GM12878 (cell line): ENCODE data around the gene IL34. TPM values are rescaled to one million over a fixed set of nuclear protein-coding genes. Genes with fewer than 3 reads are reported as not detected.

Experiments used
- ATAC-seq: fragments of 200-7000 bp; cut with Tn5 transposase; 3 replicates; pipeline ENCODE4 v1.9.1; 2020; ENCODE audit warnings: mild to moderate bottlenecking, moderate library complexity
- BruUV-seq: library from RNA; stranded (reverse); fragments of 400-500 nt; replicated peaks from 2 replicates; lab custom pipeline; 2021; lab: Mats Ljungman, UMichigan
- CTCF ChIA-PET: fragments of 300-600 bp; sonication (Branson Sonifier 250); formaldehyde crosslinking; extraction: SDS; loops from one replicate; lab custom pipeline; 2021; ENCODE audit warnings: inconsistent platforms; lab: Yijun Ruan, JAX
- POLR2A ChIA-PET: fragments of 350-600 bp; formaldehyde crosslinking; extraction: SDS; loops from one replicate; lab custom pipeline; 2021; ENCODE audit warnings: inconsistent platforms; lab: Charles Lee
- RAD21 ChIA-PET: fragments of 300-600 bp; sonication (Branson Sonifier 250); formaldehyde crosslinking; loops from one replicate; lab custom pipeline; 2023; ENCODE audit warnings: antibody characterized with exemption; ENCODE audit not compliant: unreplicated experiment; lab: Charles Lee
- SMC1A ChIA-PET: fragments of 300-600 bp; sonication (Branson Sonifier 250); formaldehyde crosslinking; loops from one replicate; lab custom pipeline; 2023; ENCODE audit not compliant: unreplicated experiment, uncharacterized antibody; lab: Charles Lee
- DNase-seq: peaks from one replicate; pipeline ENCODE4 v3.0.0-alpha.2; 2011; ENCODE audit warnings: low read depth, low spot score
- FAIRE-seq: peaks from 3 replicates; lab custom pipeline; 2011; peaks lifted over from hg19 to GRCh38; lab: Jason Lieb, UNC
- H2AFZ ChIP-seq: 2 replicates; pipeline ENCODE4 v1.6.0; 2011; ENCODE audit warnings: low read depth, low read length, control low read depth; ENCODE audit not compliant: control insufficient read depth
- H3K27ac ChIP-seq: 2 replicates; pipeline ENCODE4 v1.5.1; 2011; ENCODE audit warnings: control low read depth; ENCODE audit not compliant: control insufficient read depth, insufficient read depth
- H3K27me3 ChIP-seq, 2 experiments: replicated peaks in 1 of 2; 2 replicates each; pipeline versions ENCODE4 v1.6.0 to v1.6.1; 2011; ENCODE audit warnings: low read length in 1 of 2; ENCODE audit not compliant: control insufficient read depth in 2 of 2, insufficient read depth in 2 of 2
- H3K36me3 ChIP-seq, 2 experiments: 2 replicates each; pipeline ENCODE4 v1.5.1; 2011; ENCODE audit warnings: low read length in 1 of 2; ENCODE audit not compliant: control insufficient read depth in 2 of 2, insufficient read depth in 2 of 2
- H3K4me1 ChIP-seq: 2 replicates; pipeline ENCODE4 v1.6.1; 2011; ENCODE audit warnings: mild to moderate bottlenecking, low read length, moderate library complexity, mixed read lengths; ENCODE audit not compliant: control insufficient read depth, insufficient read depth
- H3K4me2 ChIP-seq: 2 replicates; pipeline ENCODE4 v1.6.0; 2011; ENCODE audit warnings: control low read depth; ENCODE audit not compliant: control insufficient read depth, insufficient read depth
- H3K4me3 ChIP-seq: fragments of 200-600 bp; sonication (generic); 2 replicates; pipeline ENCODE4 v1.5.1; 2016
- H3K79me2 ChIP-seq: 2 replicates; pipeline ENCODE4 v1.6.0; 2011; ENCODE audit warnings: low read length; ENCODE audit not compliant: control insufficient read depth, insufficient read depth
- H3K9ac ChIP-seq: 2 replicates; pipeline ENCODE4 v1.8.0; 2011; ENCODE audit warnings: low read length, control low read depth, mixed read lengths; ENCODE audit not compliant: control insufficient read depth, insufficient read depth
- H3K9me3 ChIP-seq: replicated peaks from 3 replicates; pipeline ENCODE4 v1.5.1; 2011; ENCODE audit warnings: mild to moderate bottlenecking, low read length; ENCODE audit not compliant: control insufficient read depth, insufficient read depth
- H4K20me1 ChIP-seq: 2 replicates; pipeline ENCODE4 v1.6.0; 2011; ENCODE audit not compliant: control insufficient read depth, insufficient read depth
- EZH2 ChIP-seq: IDR thresholded peaks from 2 replicates; pipeline ENCODE4 v1.6.1; 2012; ENCODE audit warnings: low read depth, mild to moderate bottlenecking, control low read depth, inconsistent platforms, low read length, borderline replicate concordance; ENCODE audit not compliant: control insufficient read depth
- MYC ChIP-seq: IDR thresholded peaks from 2 replicates; pipeline ENCODE4 v1.6.1; 2011; ENCODE audit warnings: mild to moderate bottlenecking, low read length, moderate library complexity, inconsistent platforms; ENCODE audit not compliant: insufficient read depth, insufficient replicate concordance, insufficient read length, severe bottlenecking
- YY1 ChIP-seq: IDR thresholded peaks from 2 replicates; pipeline ENCODE4 v1.6.1; 2011; ENCODE audit warnings: low read depth, mild to moderate bottlenecking, low read length
- ZNF207 ChIP-seq: fragments of 450-650 bp; IDR thresholded peaks from 2 replicates; pipeline ENCODE4 v1.6.1; 2014; ENCODE audit warnings: antibody characterized with exemption, mild to moderate bottlenecking, borderline replicate concordance
- WGBS: methylation state at CpG from one replicate; pipeline ENCODE4 v1.1.6; 2016; ENCODE audit warnings: low lambda C conversion rate; ENCODE audit not compliant: insufficient replicate concordance, insufficient coverage; ENCODE audit errors: missing lambda C conversion rate; 5-methylcytosine and 5-hydroxymethylcytosine counted together
- in situ Hi-C: fragments of 300-500 bp; cut with MboI; formaldehyde crosslinking; loops from 9 replicates; pipeline ENCODE4 v1.14.3; 2018; ENCODE audit warnings: mixed read lengths
- intact Hi-C: fragments of 100-400 bp; cut with micrococcal nuclease; formaldehyde crosslinking; loops from one replicate; pipeline ENCODE4 v1.14.2; 2022; ENCODE audit not compliant: unreplicated experiment
- polyA plus RNA-seq, 11 experiments: library from polyadenylated mRNA; depleted of rRNA in 4 of 11; unstranded in 6 of 11; stranded (reverse) in 5 of 11; fragments of >200 nt; fragmentation: Nextera tagmentation in 4 of 11; fragmentation: Illumina TruSeq in 1 of 11; extraction: Ambion mirVana in 4 of 11; extraction: Trizol in 1 of 11; gene quantifications; 1 replicate in 1 of 11; 2 replicates in 10 of 11; pipeline versions ENCODE4 v1.2.1 to v1.2.3, GENCODE V29; 2011 to 2016; ENCODE audit warnings: inconsistent platforms in 2 of 11, missing spikeins in 2 of 11, low read depth in 1 of 11
- total RNA-seq, 4 experiments: library from RNA; depleted of rRNA in 3 of 4; stranded (reverse); fragments of >200 nt in 3 of 4; fragmentation: Illumina TruSeq in 1 of 4; extraction: Trizol in 1 of 4; gene quantifications; 2 replicates each; pipeline versions ENCODE4 v1.2.1 to v1.2.3, GENCODE V29; 2013 to 2021

The IL34 gene
- total and polyA plus RNA-seq, 10 of the 15 experiments (the other 5 are each of a cell fraction or from before 2014, with no cell fraction given), result 0.27 to 0.40 TPM; not detected in 8

GRCh38 chr16:70601576-70602575, 44.5 kb upstream of the IL34 start:
- ChIA-PET CTCF (interaction anchor here (0.6 to 1.0 kb wide), 2 partner anchors 10 to 33 kb away, joined by 3 read pairs; no protein-coding TSS in a partner anchor), RAD21 (no interaction called here), POLR2A (interaction anchor here (1.0 kb wide), 1 partner anchor 8 kb away, joined by 3 read pairs; no protein-coding TSS in a partner anchor)
- H3K79me2 ChIP-seq, result no peaks in the 10 kb centered on the region
- H2AFZ ChIP-seq, result no peak overlapping the region
- H4K20me1 ChIP-seq, result no peaks in the 10 kb centered on the region
- no peak for DNase-seq
- no peak overlapping the region for H3K4me2 ChIP-seq
- H3K36me3 ChIP-seq, result no peaks in the 10 kb centered on the region
- no peak overlapping the region for H3K27ac ChIP-seq
- peaks cover 0 to 1% of the 10 kb centered on the region in 2 experiments; a peak in 2 of 4 replicates for H3K27me3 ChIP-seq
- in situ Hi-C loops, result no loop called here
- H3K9me3 ChIP-seq, result no peaks in the 10 kb centered on the region
- H3K9ac ChIP-seq, result no peak overlapping the region
- H3K4me3 ChIP-seq, result no peak overlapping the region
- no TSS peak for BruUV-seq
- no peaks in the 10 kb centered on the region for H3K4me1 ChIP-seq
- WGBS, result 36% methylated on average over 8 of the region's 8 CpGs
- no peak for FAIRE-seq
- TF ChIP-seq YY1 (no peak), MYC (no peak), EZH2 (no peak), ZNF207 (no peak)
- TF ChIP-seq, all 136 proteins: peak for 0
- SMC1A ChIA-PET, result interaction anchor here (1.1 kb wide), 1 partner anchor 62 kb away, joined by 3 read pairs; no protein-coding TSS in a partner anchor
- ATAC-seq, result no peak
- intact Hi-C loops, result no loop called here
